SJSA1 (cell line): ENCODE measurements around the gene IL4R. TPM values are rescaled to one million over a fixed set of nuclear protein-coding genes. Genes with fewer than 3 reads are reported as not detected.
"Not testable (repeated sequence)": the region's sequence is repeated elsewhere in the genome, so short reads cannot be mapped to it uniquely, and the experiment has no call there.

Source experiments
- DNase-seq, 2 experiments: peaks; one replicate each; pipeline ENCODE4 v3.0.0-alpha.2; 2015 to 2020; ENCODE audit warnings: low spot score in 2 of 2, low read depth in 1 of 2
- H3K27ac ChIP-seq: fragments of 250-450 bp; sonication (Bioruptor Pico); 2 replicates; pipeline ENCODE4 v1.5.1; 2020; ENCODE audit warnings: mild to moderate bottlenecking, moderate library complexity
- H3K27me3 ChIP-seq: fragments of 250-450 bp; sonication (Bioruptor Pico); replicated peaks from 2 replicates; pipeline ENCODE4 v1.5.1; 2020; ENCODE audit warnings: mild to moderate bottlenecking, moderate library complexity
- H3K36me3 ChIP-seq: fragments of 250-450 bp; sonication (Bioruptor Pico); 2 replicates; pipeline ENCODE4 v1.5.1; 2020; ENCODE audit warnings: mild to moderate bottlenecking
- H3K4me1 ChIP-seq: fragments of 250-450 bp; sonication (Bioruptor Pico); replicated peaks from 2 replicates; pipeline ENCODE4 v1.6.1; 2021; ENCODE audit warnings: mild to moderate bottlenecking
- H3K4me3 ChIP-seq: fragments of 250-450 bp; sonication (Bioruptor Pico); 2 replicates; pipeline ENCODE4 v1.5.1; 2020; ENCODE audit warnings: mild to moderate bottlenecking
- H3K9me3 ChIP-seq: fragments of 250-450 bp; sonication (Bioruptor Pico); replicated peaks from 2 replicates; pipeline ENCODE4 v1.5.1; 2020; ENCODE audit warnings: mild to moderate bottlenecking
- total RNA-seq: library from RNA; depleted of rRNA; stranded (reverse); fragments of >200 nt; shearing (Covaris generic); gene quantifications from 2 replicates; pipeline ENCODE4 v1.2.3, GENCODE V29; 2014

IL4R gene
- total RNA-seq, 1 experiment from 2014 or later = 5.1 TPM

- Histone ChIP-seq H3K27me3 (no peaks in the 10 kb centered on the region), H3K27ac (no peak overlapping the region), H3K36me3 (no peaks in the 10 kb centered on the region), H3K4me1 (no peaks in the 10 kb centered on the region), H3K9me3 (no peaks in the 10 kb centered on the region), H3K4me3 (no peak overlapping the region)
- DNase-seq = no peak
Measured at GRCh38 chr16:27275394-27275793, 38.4 kb upstream of the IL4R start.

DNA sequence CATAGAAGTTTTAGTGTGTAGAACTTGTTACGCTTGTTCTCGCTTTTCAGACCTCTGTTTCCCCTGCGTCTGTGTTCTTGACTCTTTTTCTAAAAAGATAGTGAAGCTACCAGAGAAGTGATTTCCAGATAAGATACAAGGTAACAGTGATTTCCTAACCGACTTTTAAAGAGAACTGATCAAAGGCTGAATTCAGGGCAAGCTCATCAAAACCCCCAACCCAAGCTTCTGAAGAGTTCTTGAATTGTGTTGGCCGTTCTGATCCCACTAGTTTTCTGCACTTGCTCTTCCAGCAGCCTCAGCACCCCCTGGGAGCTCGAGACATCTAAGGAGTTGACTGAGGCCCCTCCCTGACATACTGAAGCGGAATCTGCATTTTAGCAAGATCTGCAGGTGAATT lies 32.5 kb upstream of the IL4R start:
- no peak for DNase-seq
- Histone ChIP-seq H3K9me3 (no peaks in the 10 kb centered on the region), H3K36me3 (no peaks in the 10 kb centered on the region), H3K4me1 (peaks cover 5% of the 10 kb centered on the region), H3K27ac (no peak overlapping the region), H3K27me3 (no peaks in the 10 kb centered on the region), H3K4me3 (no peak overlapping the region)

- H3K27ac ChIP-seq = no peak overlapping the region
- H3K36me3 ChIP-seq = no peaks in the 10 kb centered on the region
- peaks cover 17% of the 10 kb centered on the region for H3K4me1 ChIP-seq
- H3K9me3 ChIP-seq = no peaks in the 10 kb centered on the region
- no peak overlapping the region for H3K4me3 ChIP-seq
- DNase-seq = no peak
- no peaks in the 10 kb centered on the region for H3K27me3 ChIP-seq
Measured at GRCh38 chr16:27284865-27285675, 28.7 kb upstream of the IL4R start.

GRCh38 chr16:27285676-27286196 lies 28.0 kb upstream of the IL4R start:
- H3K36me3 ChIP-seq = no peaks in the 10 kb centered on the region
- H3K27me3 ChIP-seq = no peaks in the 10 kb centered on the region
- H3K9me3 ChIP-seq = no peaks in the 10 kb centered on the region
- no peak for DNase-seq
- no peak overlapping the region for H3K4me3 ChIP-seq
- H3K4me1 ChIP-seq = peaks cover 17% of the 10 kb centered on the region
- H3K27ac ChIP-seq = peak overlapping the region; percentile 6

GRCh38 chr16:27286451-27286850 lies 27.3 kb upstream of the IL4R start:
- Histone ChIP-seq H3K9me3 (no peaks in the 10 kb centered on the region), H3K27me3 (no peaks in the 10 kb centered on the region), H3K27ac (peak overlapping the region; percentile 42), H3K4me3 (no peak overlapping the region), H3K4me1 (peaks cover 17% of the 10 kb centered on the region), H3K36me3 (no peaks in the 10 kb centered on the region)
- DNase-seq = peak; percentile 79 to 84

GRCh38 chr16:27287051-27287811 lies 26.5 kb upstream of the IL4R start:
- Histone ChIP-seq H3K36me3 (no peaks in the 10 kb centered on the region), H3K4me1 (peaks cover 17% of the 10 kb centered on the region), H3K27me3 (no peaks in the 10 kb centered on the region), H3K27ac (peak overlapping the region; percentile 42; the same call in 1 of the 2 replicates), H3K9me3 (no peaks in the 10 kb centered on the region), H3K4me3 (no peak overlapping the region)
- no peak for DNase-seq

DNA sequence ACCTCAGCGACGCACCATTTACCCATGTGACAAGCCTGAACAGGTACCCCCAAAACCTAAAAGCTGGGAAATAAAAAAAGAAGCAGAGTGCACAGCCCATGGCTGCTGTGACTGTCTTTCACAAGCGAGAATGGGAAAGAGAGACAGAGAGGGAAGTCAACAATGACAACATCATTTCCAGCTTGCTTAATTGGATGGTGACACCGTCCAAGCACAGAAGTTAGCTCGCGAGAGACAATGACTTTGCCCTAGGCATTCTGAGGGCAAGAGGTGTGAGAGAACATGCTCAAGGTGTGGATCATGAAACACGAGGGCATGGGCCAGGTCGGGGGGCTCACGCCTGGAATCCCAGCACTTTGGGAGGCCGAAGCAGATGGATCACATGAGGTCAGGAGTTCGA lies 25.9 kb upstream of the IL4R start:
- DNase-seq = no peak
- Histone ChIP-seq H3K27me3 (no peaks in the 10 kb centered on the region), H3K4me1 (peaks cover 17% of the 10 kb centered on the region), H3K4me3 (no peak overlapping the region), H3K27ac (no peak overlapping the region), H3K36me3 (no peaks in the 10 kb centered on the region), H3K9me3 (no peaks in the 10 kb centered on the region)

DNA sequence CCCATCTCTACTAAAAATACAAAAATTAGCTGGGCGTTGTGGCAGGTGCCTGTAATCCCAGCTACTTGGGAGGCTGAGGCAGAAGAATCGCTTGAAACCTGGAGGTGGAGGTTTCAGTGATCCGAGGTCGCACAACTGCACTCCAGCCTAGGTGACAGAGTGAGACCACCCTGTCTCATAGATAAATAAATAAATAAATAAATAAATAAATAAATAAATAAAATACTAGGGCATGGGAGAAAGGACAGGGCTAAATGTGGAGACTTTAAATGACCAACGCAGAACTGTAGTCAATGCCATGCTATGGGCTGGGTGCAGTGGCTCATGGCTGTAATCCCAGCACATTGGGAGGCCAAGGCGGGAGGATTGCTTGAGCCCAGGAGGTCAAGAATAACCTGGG lies 25.5 kb upstream of the IL4R start:
- H3K27me3 ChIP-seq, DNase-seq, H3K9me3 ChIP-seq, H3K27ac ChIP-seq, H3K36me3 ChIP-seq, H3K4me3 ChIP-seq: not testable (repeated sequence)
- H3K4me1 ChIP-seq = peaks cover 17% of the 10 kb centered on the region

DNA sequence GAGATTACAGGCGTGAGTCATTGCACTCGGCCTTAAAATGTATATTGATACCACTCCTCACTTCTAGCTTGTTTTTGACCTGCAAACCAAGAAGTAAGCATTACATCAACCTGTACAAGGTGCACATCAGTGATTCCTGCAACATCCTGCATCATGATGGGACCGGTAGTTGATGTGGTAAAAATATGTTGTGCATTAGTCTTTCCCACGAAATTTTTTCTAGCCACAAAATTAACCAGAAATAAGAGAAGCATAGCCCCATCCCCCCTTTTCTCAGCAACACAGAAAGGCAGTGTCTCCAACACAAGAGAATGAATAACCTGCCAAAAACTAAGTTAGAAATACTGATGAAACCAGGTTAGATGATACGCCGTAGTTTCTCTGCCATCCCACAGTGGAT lies 24.1 kb upstream of the IL4R start:
- Histone ChIP-seq H3K4me1 (peaks cover 17% of the 10 kb centered on the region), H3K27ac (no peak overlapping the region), H3K27me3 (no peaks in the 10 kb centered on the region), H3K9me3 (no peaks in the 10 kb centered on the region), H3K36me3 (no peaks in the 10 kb centered on the region), H3K4me3 (no peak overlapping the region)
- DNase-seq = no peak

DNA sequence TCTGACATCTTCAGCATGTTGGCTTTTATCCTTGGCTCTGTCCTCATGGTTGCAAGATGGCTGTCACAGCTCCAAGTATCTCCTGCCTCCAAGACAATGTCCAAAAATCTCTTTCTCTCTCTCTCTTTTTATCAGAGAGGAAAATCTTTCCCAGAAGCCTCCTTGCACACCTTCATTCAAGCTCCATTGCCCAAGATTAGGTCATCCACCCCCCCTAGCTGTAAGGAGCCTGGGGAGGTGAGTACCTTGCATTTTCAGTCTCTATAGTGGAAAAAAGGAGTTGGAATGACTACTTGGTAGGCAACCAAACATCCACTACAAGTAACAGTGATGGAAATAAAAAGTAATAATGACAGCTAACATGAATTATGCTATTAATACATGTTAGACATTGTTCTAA lies 23.2 kb upstream of the IL4R start:
- DNase-seq = no peak
- Histone ChIP-seq H3K4me3 (no peak overlapping the region), H3K9me3 (no peaks in the 10 kb centered on the region), H3K27me3 (no peaks in the 10 kb centered on the region), H3K27ac (no peak overlapping the region), H3K36me3 (no peaks in the 10 kb centered on the region), H3K4me1 (peaks cover 17% of the 10 kb centered on the region)

GRCh38 chr16:27291106-27291505 lies 22.7 kb upstream of the IL4R start:
- Histone ChIP-seq H3K27me3 (no peaks in the 10 kb centered on the region), H3K36me3 (no peaks in the 10 kb centered on the region), H3K4me1 (peaks cover 13% of the 10 kb centered on the region), H3K27ac (no peak overlapping the region), H3K9me3 (no peaks in the 10 kb centered on the region), H3K4me3 (no peak overlapping the region)
- no peak for DNase-seq

GRCh38 chr16:27291722-27292240 lies 22.0 kb upstream of the IL4R start:
- Histone ChIP-seq H3K4me3 (no peak overlapping the region), H3K36me3 (no peaks in the 10 kb centered on the region), H3K27me3 (no peaks in the 10 kb centered on the region), H3K9me3 (no peaks in the 10 kb centered on the region), H3K27ac (no peak overlapping the region), H3K4me1 (peaks cover 7% of the 10 kb centered on the region)
- DNase-seq = peak in 1 of 2 experiments; percentile 3

GRCh38 chr16:27293343-27293742 lies 20.4 kb upstream of the IL4R start:
- H3K36me3 ChIP-seq = no peaks in the 10 kb centered on the region
- H3K9me3 ChIP-seq = no peaks in the 10 kb centered on the region
- no peaks in the 10 kb centered on the region for H3K27me3 ChIP-seq
- no peak overlapping the region for H3K4me3 ChIP-seq
- H3K27ac ChIP-seq = no peak overlapping the region
- no peak for DNase-seq
- H3K4me1 ChIP-seq = no peaks in the 10 kb centered on the region

GRCh38 chr16:27298132-27298531 lies 15.6 kb upstream of the IL4R start:
- H3K27ac ChIP-seq = no peak overlapping the region
- no peaks in the 10 kb centered on the region for H3K36me3 ChIP-seq
- no peak for DNase-seq
- H3K27me3 ChIP-seq = no peaks in the 10 kb centered on the region
- no peaks in the 10 kb centered on the region for H3K4me1 ChIP-seq
- H3K9me3 ChIP-seq = no peaks in the 10 kb centered on the region
- no peak overlapping the region for H3K4me3 ChIP-seq
